C1 segment of cervical spinal cord (tissue), 14 donors: ENCODE measurements around the gene RBM19.

Source experiments
- DNase-seq, 14 donors: peaks; one replicate each; lab custom pipeline; 2025; lab: John Stamatoyannopoulos, UW

RBM19 gene

GRCh38 chr12:113886721-113887120 is 79.4 kb downstream of the RBM19 start:
- DNase-seq: no peak

- no peak for DNase-seq
Measured at GRCh38 chr12:113884392-113884791, 81.7 kb downstream of the RBM19 start.

GRCh38 chr12:113882690-113883089 is 83.4 kb downstream of the RBM19 start:
- no peak for DNase-seq

- DNase-seq: no peak
Measured at GRCh38 chr12:113880988-113881962, 84.8 kb downstream of the RBM19 start.

GRCh38 chr12:113880326-113880725 is 85.8 kb downstream of the RBM19 start:
- DNase-seq: no peak

GRCh38 chr12:113879658-113880057 is 86.5 kb downstream of the RBM19 start:
- DNase-seq: no peak

GRCh38 chr12:113877607-113878006 is 88.5 kb downstream of the RBM19 start:
- no peak for DNase-seq

GRCh38 chr12:113876160-113876559 is 90.0 kb downstream of the RBM19 start:
- DNase-seq: no peak

GRCh38 chr12:113875691-113876090 is 90.4 kb downstream of the RBM19 start:
- no peak for DNase-seq

- peak in 1 of 14 donors; percentile 61 for DNase-seq
Measured at GRCh38 chr12:113874999-113875561, 91.0 kb downstream of the RBM19 start.

- DNase-seq: no peak
Measured at GRCh38 chr12:113874326-113874725, 91.8 kb downstream of the RBM19 start.

- no peak for DNase-seq
Measured at GRCh38 chr12:113873740-113874139, 92.4 kb downstream of the RBM19 start.

- no peak for DNase-seq
Measured at GRCh38 chr12:113870890-113871289, 95.2 kb downstream of the RBM19 start.

- no peak for DNase-seq
Measured at GRCh38 chr12:113870035-113870434, 96.1 kb downstream of the RBM19 start.

GRCh38 chr12:113868365-113868764 is 97.8 kb downstream of the RBM19 start:
- no peak for DNase-seq

- no peak for DNase-seq
Measured at GRCh38 chr12:113867258-113867657, 98.9 kb downstream of the RBM19 start.

- DNase-seq: no peak
Measured at GRCh38 chr12:113866496-113866895, 99.6 kb downstream of the RBM19 start.

GRCh38 chr12:113863455-113863845 is 102.7 kb downstream of the RBM19 start:
- no peak for DNase-seq

- DNase-seq: no peak
Measured at GRCh38 chr12:113862590-113863454, 103.3 kb downstream of the RBM19 start.

GRCh38 chr12:113861708-113862312 is 104.3 kb downstream of the RBM19 start:
- no peak for DNase-seq

GRCh38 chr12:113860950-113861349 is 105.2 kb downstream of the RBM19 start:
- no peak for DNase-seq
